ENCODE results near the gene SLC6A8.

SLC6A8 gene

DNA sequence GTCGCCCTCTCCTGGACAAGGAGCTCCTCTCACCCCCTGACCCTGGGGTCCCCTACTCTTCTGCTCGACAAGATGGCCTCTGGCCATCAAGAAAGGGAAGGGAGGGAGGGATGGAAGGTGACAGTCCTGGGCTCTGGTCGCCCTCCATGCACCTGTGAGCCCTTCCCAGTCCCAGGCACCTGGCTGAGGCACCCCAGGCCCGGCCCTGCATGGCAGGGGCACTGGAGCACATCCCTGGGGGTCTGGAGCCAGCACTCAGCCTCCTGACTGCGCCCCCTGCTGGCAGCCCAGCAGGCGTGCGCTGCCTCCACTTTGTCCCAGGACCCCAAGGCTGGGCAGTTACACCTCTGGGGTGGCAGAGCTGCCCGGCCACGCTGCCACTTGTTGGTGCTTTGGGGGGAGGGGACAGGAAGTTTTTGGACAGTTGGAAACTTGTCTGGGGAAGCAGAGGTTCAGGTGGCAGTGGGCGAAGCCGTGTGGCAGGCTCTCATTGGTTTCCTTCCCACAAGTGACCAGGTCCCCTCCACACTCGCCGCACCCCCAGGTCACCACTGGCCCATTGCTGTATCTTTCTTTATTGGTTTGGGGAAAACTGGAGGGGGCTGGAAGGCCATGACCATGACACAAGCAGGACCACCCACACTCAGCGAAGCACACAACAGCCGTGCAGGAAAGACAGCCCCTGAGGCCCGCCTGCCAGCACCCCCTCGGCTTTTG, 18.4 kb upstream of the SLC6A8 start:
- ChIA-PET CTCF (interaction anchor here (0.5 to 3.1 kb wide), 26 partner anchors 9 to 728 kb away, joined by 3 to 21 read pairs (median 4); partner anchors contain the start of genes DUSP9 and SLC6A8), POLR2A (no interaction called here)
- DNase-seq (ENCODE audit: extremely low spot score) = peak; percentile 81
- TF ChIP-seq HDGF (IDR thresholded peaks at IDR 0.05; ENCODE audit: borderline replicate concordance) (peak; percentile 99), SP1 (IDR thresholded peaks at IDR 0.05) (no peak)

DNA sequence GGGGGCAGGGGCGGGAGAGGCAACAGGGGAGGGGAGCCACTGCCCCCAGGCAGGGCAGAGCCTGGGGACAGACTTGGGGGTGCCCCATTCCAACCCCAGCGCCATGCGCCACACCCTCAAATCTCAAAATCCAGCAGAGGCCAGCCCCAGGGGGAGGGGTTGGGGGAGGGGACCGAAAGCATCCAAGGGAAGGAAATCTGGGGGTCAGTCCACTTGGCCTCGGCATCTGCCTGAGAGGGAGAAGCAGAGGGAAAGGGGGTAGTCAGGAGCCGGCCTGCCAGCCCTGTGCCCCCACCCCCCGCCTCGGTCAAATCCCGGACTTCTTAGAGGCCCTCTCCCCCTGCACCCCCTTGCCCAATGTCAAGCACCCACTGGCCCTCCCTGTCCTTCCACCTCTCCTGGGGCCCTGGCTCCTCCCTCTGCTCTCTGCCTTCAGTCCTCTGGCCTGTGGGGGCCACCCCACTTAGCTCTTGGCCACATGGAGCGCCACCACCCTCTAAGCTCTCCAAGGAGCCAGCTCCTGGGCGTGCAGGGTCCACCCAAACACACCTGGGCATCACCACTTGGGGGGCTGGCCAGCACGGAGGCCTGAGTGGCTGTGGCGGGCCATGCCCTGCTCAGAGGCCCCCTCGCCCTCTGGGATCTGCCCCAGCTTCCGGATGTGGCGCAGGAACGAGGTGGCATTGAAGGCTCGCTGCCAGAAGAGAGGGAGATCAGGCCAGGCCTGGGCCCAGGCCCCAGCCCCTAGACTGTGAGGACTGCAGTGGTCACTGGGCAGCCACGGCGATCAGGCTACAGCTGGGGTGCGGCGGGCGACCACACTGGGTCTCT, 17.6 kb upstream of the SLC6A8 start:
- TF ChIP-seq FOXM1 (IDR thresholded peaks at IDR 0.05; ENCODE audit: borderline replicate concordance) (no peak), SP1 (IDR thresholded peaks at IDR 0.05) (no peak), L3MBTL2 (conservative IDR thresholded peaks at IDR 0.05) (no peak), ELF4 (IDR thresholded peaks at IDR 0.05) (no peak), CTBP1 (IDR thresholded peaks at IDR 0.05; ENCODE audit: borderline replicate concordance) (no peak), ZNF384 (IDR thresholded peaks at IDR 0.05) (no peak), TARDBP (IDR thresholded peaks at IDR 0.05) (no peak), ARNT (IDR thresholded peaks at IDR 0.05) (no peak), FOXK2 (IDR thresholded peaks at IDR 0.05) (no peak), SUZ12 (IDR thresholded peaks at IDR 0.05) (no peak), BHLHE40 (IDR thresholded peaks at IDR 0.05; ENCODE audit: borderline replicate concordance) (no peak), PKNOX1 (IDR thresholded peaks at IDR 0.05) (no peak)
- POLR2A ChIA-PET = no interaction called here
- no peak for DNase-seq (ENCODE audit: extremely low spot score)
- CTCF ChIA-PET = interaction anchor here (0.6 to 3.1 kb wide), 12 partner anchors 13 to 180 kb away, joined by 3 to 17 read pairs (median 4); partner anchors contain the start of gene SLC6A8

DNA sequence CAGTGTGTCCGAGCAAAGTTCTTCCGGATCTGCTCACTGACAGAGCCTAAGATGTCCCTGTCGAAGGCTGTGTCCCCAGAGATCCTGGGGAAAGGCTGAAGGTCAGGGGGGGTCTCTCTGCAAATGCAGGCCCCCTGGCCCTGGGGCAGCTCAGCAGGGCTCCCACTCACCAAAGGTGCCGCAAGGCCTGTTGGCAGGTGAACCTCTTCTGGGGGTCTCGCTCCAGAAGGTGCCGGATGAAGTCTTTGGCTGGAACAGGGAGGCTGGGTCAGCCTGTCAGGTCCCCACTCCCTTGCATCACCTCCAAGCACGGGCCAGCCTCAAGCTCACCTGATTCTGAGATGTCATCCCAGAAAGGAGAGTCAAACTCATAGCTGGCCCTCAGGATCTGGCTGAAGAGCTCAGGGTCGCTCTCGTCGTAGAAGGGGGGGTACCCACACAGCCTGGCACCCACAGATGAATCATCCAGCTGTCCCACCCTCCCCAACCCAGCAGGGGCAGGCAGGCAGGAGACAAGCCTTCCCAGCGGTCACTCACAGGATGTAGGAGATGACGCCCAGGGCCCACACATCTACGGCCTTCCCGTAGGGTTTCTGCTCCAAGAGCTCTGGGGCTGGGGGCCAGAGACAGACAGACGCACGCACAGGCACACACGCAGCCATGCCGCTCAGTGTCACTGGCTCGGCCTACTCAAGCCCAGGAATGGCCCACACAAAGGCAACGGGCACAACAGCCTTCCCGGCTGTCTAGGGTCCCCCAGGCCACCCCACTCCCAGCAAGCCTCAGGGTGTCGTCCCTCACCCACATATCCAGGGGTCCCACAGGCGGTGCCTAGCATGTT, 16.8 kb upstream of the SLC6A8 start:
- TF ChIP-seq TARDBP (IDR thresholded peaks at IDR 0.05) (no peak), ELF4 (IDR thresholded peaks at IDR 0.05) (no peak), NFRKB (IDR thresholded peaks at IDR 0.05) (no peak), BHLHE40 (IDR thresholded peaks at IDR 0.05; ENCODE audit: borderline replicate concordance) (no peak), FOXK2 (IDR thresholded peaks at IDR 0.05) (no peak), ZNF384 (IDR thresholded peaks at IDR 0.05) (no peak), ARNT (IDR thresholded peaks at IDR 0.05) (no peak), HDGF (IDR thresholded peaks at IDR 0.05; ENCODE audit: borderline replicate concordance) (no peak), FOXM1 (IDR thresholded peaks at IDR 0.05; ENCODE audit: borderline replicate concordance) (no peak), SUZ12 (IDR thresholded peaks at IDR 0.05) (no peak), L3MBTL2 (conservative IDR thresholded peaks at IDR 0.05) (no peak), SP1 (IDR thresholded peaks at IDR 0.05) (no peak), FOXA1 (IDR thresholded peaks at IDR 0.05) (no peak), LEF1 (IDR thresholded peaks at IDR 0.05; ENCODE audit: borderline replicate concordance) (no peak), PKNOX1 (IDR thresholded peaks at IDR 0.05) (no peak), CTBP1 (IDR thresholded peaks at IDR 0.05; ENCODE audit: borderline replicate concordance) (no peak)
- no peak for DNase-seq (ENCODE audit: extremely low spot score)
- ChIA-PET CTCF (interaction anchor here (1.3 to 2.4 kb wide), 3 partner anchors 14 to 132 kb away, joined by 3 to 10 read pairs (median 5); no protein-coding TSS in a partner anchor), POLR2A (no interaction called here)

DNA sequence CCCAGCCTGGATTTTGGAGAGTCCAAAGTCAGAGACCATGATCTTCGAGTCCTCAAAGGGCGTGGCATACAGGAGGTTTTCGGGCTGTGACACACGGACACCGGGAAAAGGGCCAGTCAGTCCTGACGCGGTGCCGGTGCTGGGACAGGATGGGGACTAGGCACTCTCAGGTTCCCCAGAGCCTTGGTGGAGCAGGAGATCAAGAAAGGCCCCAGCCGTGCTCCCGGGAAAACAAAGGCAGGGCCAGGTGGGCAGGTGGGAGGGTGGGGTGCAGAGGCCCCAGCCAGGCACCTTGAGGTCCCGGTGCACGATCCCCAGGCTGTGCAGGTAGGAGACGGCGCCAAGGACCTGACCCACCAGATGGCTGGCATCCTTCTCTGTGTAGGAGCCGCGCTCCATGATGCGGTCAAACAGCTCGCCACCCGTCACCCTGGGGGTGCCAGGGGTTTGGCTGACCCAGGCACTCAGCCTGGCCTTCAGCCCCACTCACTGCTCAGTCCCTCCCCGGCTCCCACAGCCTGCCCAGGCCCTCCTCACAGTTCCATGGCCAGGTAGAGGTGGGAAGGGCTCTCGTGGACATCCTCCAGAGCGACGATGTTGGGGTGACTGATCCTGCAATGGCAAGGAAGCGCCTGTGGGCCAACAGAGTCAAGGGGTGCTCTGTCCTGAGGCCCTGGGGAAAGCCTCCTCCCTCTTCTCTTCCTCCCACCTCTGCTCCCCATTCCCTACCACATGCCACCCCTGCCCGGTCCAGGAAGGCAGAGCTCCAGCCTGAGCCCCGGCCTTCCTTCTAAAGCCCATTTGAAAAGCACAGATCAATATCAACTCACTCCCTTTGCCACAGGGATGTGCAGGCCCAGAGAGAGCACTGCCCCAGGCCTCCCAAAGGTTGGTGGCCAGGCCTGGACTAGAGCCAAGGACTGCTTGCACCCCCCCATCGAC, 15.9 kb upstream of the SLC6A8 start:
- no peak for DNase-seq (ENCODE audit: extremely low spot score)
- CTCF ChIA-PET = interaction anchor here (1.3 to 1.8 kb wide), 2 partner anchors 63 to 133 kb away, joined by 3 to 5 read pairs; no protein-coding TSS in a partner anchor
- POLR2A ChIA-PET = no interaction called here
- TF ChIP-seq FOXM1 (IDR thresholded peaks at IDR 0.05; ENCODE audit: borderline replicate concordance) (no peak), BHLHE40 (IDR thresholded peaks at IDR 0.05; ENCODE audit: borderline replicate concordance) (no peak), NFRKB (IDR thresholded peaks at IDR 0.05) (no peak), FOXA1 (IDR thresholded peaks at IDR 0.05) (no peak), SP1 (IDR thresholded peaks at IDR 0.05) (no peak), CTBP1 (IDR thresholded peaks at IDR 0.05; ENCODE audit: borderline replicate concordance) (no peak), PKNOX1 (IDR thresholded peaks at IDR 0.05) (no peak), ZNF384 (IDR thresholded peaks at IDR 0.05) (no peak)

All from HEK293T (cell line).